HepG2 (cell line): ENCODE data around the gene NHP2. TPM values are rescaled to one million over a fixed set of nuclear protein-coding genes. Genes with fewer than 3 reads are reported as not detected.

ENCODE experiments used
- ATAC-seq: fragments of 200-7000 bp; cut with Tn5 transposase; 3 replicates; pipeline ENCODE4 v1.9.1; 2020; ENCODE audit warnings: mild to moderate bottlenecking, moderate library complexity
- BruUV-seq: library from RNA; stranded (reverse); fragments of 400-500 nt; replicated peaks from 2 replicates; lab custom pipeline; 2021; lab: Mats Ljungman, UMichigan
- CTCF ChIA-PET: fragments of 300-600 bp; formaldehyde crosslinking; extraction: SDS; loops from one replicate; lab custom pipeline; 2021; ENCODE audit warnings: low total read pairs, inconsistent platforms, low intra/inter-chr PET ratio; lab: Yijun Ruan, JAX
- POLR2A ChIA-PET: fragments of 350-600 bp; sonication (Branson Sonifier 250); formaldehyde crosslinking; loops from one replicate; lab custom pipeline; 2020; ENCODE audit warnings: antibody characterized with exemption, inconsistent platforms; lab: Yijun Ruan, JAX
- DNase-seq: peaks from one replicate; pipeline ENCODE4 v3.0.0-alpha.2; 2015; ENCODE audit warnings: low spot score
- FAIRE-seq: peaks from 3 replicates; lab custom pipeline; 2011; peaks lifted over from hg19 to GRCh38; lab: Jason Lieb, UNC
- H2AFZ ChIP-seq: one replicate; pipeline ENCODE4 v1.6.1; 2011; ENCODE audit warnings: low read length, inconsistent platforms
- H3K27ac ChIP-seq: fragments of 300-600 bp; 3 replicates; pipeline ENCODE4 v1.8.0; 2011; ENCODE audit warnings: mixed run types, mild to moderate bottlenecking, mixed read lengths, low read length, inconsistent platforms; ENCODE audit not compliant: insufficient read depth; ENCODE audit errors: extremely low read length
- H3K27me3 ChIP-seq, 2 experiments: fragments of 200-600 bp in 1 of 2; 2 replicates in 1 of 2; 3 replicates in 1 of 2; pipeline versions ENCODE4 v1.6.0 to v1.8.0; 2011; ENCODE audit warnings: low read length in 2 of 2, mild to moderate bottlenecking in 2 of 2, moderate library complexity in 2 of 2, inconsistent platforms in 1 of 2; ENCODE audit not compliant: insufficient read depth in 2 of 2, control insufficient read depth in 1 of 2
- H3K36me3 ChIP-seq, 2 experiments: fragments of 200-600 bp in 1 of 2; replicated peaks in 1 of 2; 2 replicates in 1 of 2; 3 replicates in 1 of 2; pipeline versions ENCODE4 v1.5.1 to v1.8.0; 2011; ENCODE audit warnings: low read length in 2 of 2, inconsistent platforms in 1 of 2; ENCODE audit not compliant: insufficient read depth in 2 of 2, control insufficient read depth in 1 of 2
- H3K4me1 ChIP-seq: 2 replicates; pipeline ENCODE4 v1.5.1; 2012; ENCODE audit warnings: low read length, inconsistent platforms; ENCODE audit not compliant: insufficient read depth
- H3K4me2 ChIP-seq: 2 replicates; pipeline ENCODE4 v1.6.0; 2011; ENCODE audit warnings: low read depth, low read length, inconsistent platforms
- H3K4me3 ChIP-seq, 3 experiments: fragments of 200-600 bp in 1 of 3; sonication (generic), shearing (Covaris generic) in 1 of 3; replicated peaks in 1 of 3; 2 replicates each; pipeline ENCODE4 v1.5.1; 2011 to 2016; ENCODE audit warnings: low read length in 3 of 3, inconsistent platforms in 2 of 3, low read depth in 2 of 3, mild to moderate bottlenecking in 2 of 3, control low read depth in 1 of 3, mixed read lengths in 1 of 3; ENCODE audit not compliant: insufficient read depth in 1 of 3
- H3K79me2 ChIP-seq: one replicate; pipeline ENCODE4 v1.6.1; 2011; ENCODE audit warnings: low read length, inconsistent platforms; ENCODE audit not compliant: insufficient read depth
- H3K9ac ChIP-seq: 2 replicates; pipeline ENCODE4 v1.6.0; 2011; ENCODE audit warnings: mild to moderate bottlenecking, low read depth, low read length, inconsistent platforms; ENCODE audit not compliant: insufficient read depth
- H3K9me3 ChIP-seq: 2 replicates; pipeline ENCODE4 v1.5.1; 2012; ENCODE audit warnings: mild to moderate bottlenecking, low read length
- H4K20me1 ChIP-seq: 2 replicates; pipeline ENCODE4 v1.6.0; 2011; ENCODE audit warnings: inconsistent platforms, mild to moderate bottlenecking, low read length, moderate library complexity; ENCODE audit not compliant: insufficient read depth
- HOXA7 ChIP-seq: sonication (generic); formaldehyde crosslinking; IDR thresholded peaks from 2 replicates; pipeline ENCODE4 v1.8.1; 2022; ENCODE audit warnings: mild to moderate bottlenecking, missing genetic modification reagents, moderate library complexity
- KAT8 ChIP-seq: IDR thresholded peaks from 2 replicates; pipeline ENCODE4 v1.6.1; 2016; ENCODE audit warnings: missing genetic modification reagents, missing compliant biosample characterization
- NCOA1 ChIP-seq: sonication (generic); formaldehyde crosslinking; IDR thresholded peaks from 2 replicates; pipeline ENCODE4 v1.9.0; 2021; ENCODE audit warnings: missing genetic modification reagents
- NR2F1 ChIP-seq, 2 experiments: fragments of 450-650 bp in 1 of 2; formaldehyde crosslinking in 1 of 2; IDR thresholded peaks; 2 replicates each; pipeline versions ENCODE4 v1.5.0 to v1.6.1; 2016 to 2020; ENCODE audit warnings: mild to moderate bottlenecking in 1 of 2, missing compliant biosample characterization in 1 of 2, missing genetic modification reagents in 1 of 2, moderate library complexity in 1 of 2
- PLRG1 ChIP-seq: fragments of 450-650 bp; conservative IDR thresholded peaks from 2 replicates; pipeline ENCODE4 v1.6.1; 2016
- PRMT3 ChIP-seq: sonication (generic); formaldehyde crosslinking; IDR thresholded peaks from 2 replicates; pipeline ENCODE4 v1.8.1; 2022; ENCODE audit warnings: low read depth, mild to moderate bottlenecking, moderate library complexity, missing genetic modification reagents, borderline replicate concordance
- TAF15 ChIP-seq: fragments of 200-400 bp; formaldehyde crosslinking; IDR thresholded peaks from one replicate; pipeline ENCODE4 v1.6.1; 2018; ENCODE audit warnings: mild to moderate bottlenecking, low read depth, low read length; ENCODE audit not compliant: poor library complexity, severe bottlenecking
- TEAD3 ChIP-seq: optimal IDR thresholded peaks from 2 replicates; pipeline ENCODE3; 2016; ENCODE audit warnings: borderline replicate concordance
- WIZ ChIP-seq: sonication (generic); formaldehyde crosslinking; IDR thresholded peaks from 2 replicates; pipeline ENCODE4 v1.5.1; 2020; ENCODE audit warnings: mild to moderate bottlenecking, missing genetic modification reagents
- ZBTB44 ChIP-seq: sonication (generic); formaldehyde crosslinking; IDR thresholded peaks from 2 replicates; pipeline ENCODE4 v1.4.0; 2020; ENCODE audit warnings: missing genetic modification reagents
- ZNF138 ChIP-seq: sonication (generic); formaldehyde crosslinking; IDR thresholded peaks from 2 replicates; pipeline ENCODE4 v1.5.0; 2020; ENCODE audit warnings: mild to moderate bottlenecking, low read depth, missing genetic modification reagents
- ZNF326 ChIP-seq: sonication (generic); formaldehyde crosslinking; IDR thresholded peaks from 2 replicates; pipeline ENCODE4 v1.4.0; 2020; ENCODE audit warnings: missing genetic modification reagents, borderline replicate concordance
- ZNF367 ChIP-seq: sonication (generic); formaldehyde crosslinking; IDR thresholded peaks from 2 replicates; pipeline ENCODE4 v1.4.0; 2020; ENCODE audit warnings: missing genetic modification reagents, borderline replicate concordance
- ZNF543 ChIP-seq: sonication (generic); formaldehyde crosslinking; IDR thresholded peaks from 2 replicates; pipeline ENCODE4 v1.4.0; 2020; ENCODE audit warnings: mild to moderate bottlenecking, missing genetic modification reagents
- ZNF619 ChIP-seq: sonication (generic); formaldehyde crosslinking; IDR thresholded peaks from 2 replicates; pipeline ENCODE4 v1.4.0; 2020; ENCODE audit warnings: mild to moderate bottlenecking, missing genetic modification reagents
- ZNF772 ChIP-seq: sonication (generic); formaldehyde crosslinking; IDR thresholded peaks from 2 replicates; pipeline ENCODE4 v1.5.0; 2020; ENCODE audit warnings: mild to moderate bottlenecking, missing genetic modification reagents
- ZNF792 ChIP-seq: IDR thresholded peaks from 2 replicates; pipeline ENCODE4 v1.6.1; 2016
- WGBS: methylation state at CpG from one replicate; pipeline ENCODE4 v1.1.6; 2017; ENCODE audit warnings: low lambda C conversion rate; 5-methylcytosine and 5-hydroxymethylcytosine counted together
- in situ Hi-C: cut with HindIII; loops from 2 replicates; pipeline ENCODE4 v1.10.0; 2017; ENCODE audit warnings: low pct_unique_long_range_greater_than_20kb; ENCODE audit not compliant: extremely low pct_ligation_motif_present
- intact Hi-C: fragments of 100-400 bp; cut with micrococcal nuclease; formaldehyde crosslinking; loops from one replicate; pipeline ENCODE4 v1.10.0; 2022; ENCODE audit not compliant: unreplicated experiment
- polyA plus RNA-seq, 8 experiments: library from polyadenylated mRNA; depleted of rRNA in 3 of 8; stranded (reverse) in 7 of 8; unstranded in 1 of 8; fragments of >200 nt; fragmentation: Illumina TruSeq in 4 of 8; extraction: Trizol in 4 of 8; gene quantifications; 2 replicates each; pipeline versions ENCODE4 v1.2.1 to v1.2.3, GENCODE V29; 2011 to 2016; ENCODE audit warnings: low read depth in 4 of 8, missing spikeins in 1 of 8, mixed read lengths in 1 of 8; ENCODE audit not compliant: insufficient read depth in 1 of 8
- total RNA-seq, 5 experiments: library from RNA; depleted of rRNA; stranded (reverse); fragments of >200 nt; fragmentation: Illumina TruSeq; extraction: Trizol; gene quantifications; 2 replicates each; pipeline ENCODE4 v1.2.3, GENCODE V29; 2016; ENCODE audit warnings: low read depth in 1 of 5
- TF ChIP-seq, protein P1 (sequence below): sonication (generic); formaldehyde crosslinking; IDR thresholded peaks from 2 replicates; pipeline ENCODE4 v1.5.1; 2020; ENCODE audit warnings: missing genetic modification reagents, mild to moderate bottlenecking, borderline replicate concordance
- TF ChIP-seq, protein P2 (sequence below): sonication (generic); formaldehyde crosslinking; IDR thresholded peaks from 2 replicates; pipeline ENCODE4 v1.5.0; 2020; ENCODE audit warnings: mild to moderate bottlenecking, missing genetic modification reagents, moderate library complexity

The NHP2 gene
- total and polyA plus RNA-seq, 2 of the 13 experiments (the other 11 are each of a cell fraction or from before 2014, with no cell fraction given): 56.2 to 96.1 TPM

DNA sequence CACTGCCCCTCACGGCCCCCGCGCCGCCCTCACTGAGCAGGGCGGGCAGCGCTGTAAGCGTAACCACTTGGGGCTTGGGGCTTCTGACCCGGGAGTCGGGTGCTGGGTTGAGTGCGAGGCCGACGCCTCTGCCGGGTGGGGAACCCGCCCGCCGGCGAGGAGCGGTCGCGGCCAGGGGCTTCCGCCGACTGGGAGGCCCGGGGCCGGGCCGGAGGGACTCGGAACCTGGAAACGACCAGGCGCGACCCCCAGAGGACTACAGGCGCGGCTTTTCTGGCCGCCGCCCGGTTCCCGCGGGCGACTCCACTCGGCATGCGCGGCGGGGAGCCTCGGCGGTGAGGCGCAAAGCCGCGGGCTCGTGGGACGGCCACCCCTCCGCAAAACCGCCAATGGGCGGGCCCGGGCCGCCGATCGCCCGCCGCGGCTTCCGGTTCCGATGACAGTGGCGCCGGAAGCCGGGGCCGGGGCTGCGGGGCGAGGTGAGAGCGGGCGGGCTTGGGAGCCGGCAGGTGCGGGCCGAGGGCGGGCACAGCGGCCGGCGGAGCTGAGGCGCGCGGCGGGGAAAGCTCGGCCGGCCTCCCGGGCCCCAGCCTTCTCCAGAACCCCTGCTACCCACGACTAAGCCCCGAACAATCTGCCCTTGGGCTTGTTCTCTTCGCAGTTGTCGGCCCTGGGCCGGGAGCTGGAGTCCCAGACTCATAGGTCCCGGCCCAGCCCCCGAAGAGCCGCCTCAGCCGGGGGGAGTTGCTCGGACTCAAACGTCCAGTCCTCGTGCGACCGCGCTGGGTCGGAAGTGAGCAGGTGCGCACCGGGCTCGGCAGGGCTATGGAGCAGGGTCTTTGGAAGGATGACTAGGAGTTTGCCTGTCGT is 22.9 kb downstream of the NHP2 start, which contains the start of gene RMND5B:
Gene RMND5B, plus strand, starts transcription at position 439 of the 870 bp plus-strand sequence. CDS start 7,106 bp downstream, outside the sequence.
- ATAC-seq (peak; percentile 93), DNase-seq (peak; percentile 70), FAIRE-seq (no peak)
- intact Hi-C loops: no loop called here
- CTCF ChIA-PET: no interaction called here
- peak within 1 kb of the TSS; percentile 49 for H2AFZ ChIP-seq
- H3K4me2 ChIP-seq: peak within 1 kb of the TSS; percentile 95
- H3K9ac ChIP-seq: peak within 1 kb of the TSS; percentile 87
- H3K27ac ChIP-seq: peak within 1 kb of the TSS; percentile 89
- BruUV-seq: no TSS peak
- no peaks in the 10 kb centered on the region for H4K20me1 ChIP-seq
- H3K27me3 ChIP-seq: no peaks in the 10 kb centered on the region; a peak in 1 of 5 replicates
- WGBS: 0% methylated on average over 5 of the region's 102 CpGs
- H3K4me1 ChIP-seq: peaks cover 17% of the 10 kb centered on the region; the same call in 1 of the 2 replicates
- H3K9me3 ChIP-seq: no peaks in the 10 kb centered on the region
- 0 out of 5 replicates have a peak, but pooled peaks cover 0 to 3% of the 10 kb centered on the region in 2 experiments for H3K36me3 ChIP-seq
- H3K4me3 ChIP-seq: peak within 1 kb of the TSS; percentile 84 to 97 (median 93)
- H3K79me2 ChIP-seq: peaks cover 9% of the 10 kb centered on the region
- POLR2A ChIA-PET: interaction anchor here (0.6 to 1.5 kb wide), 4 partner anchors 10 to 531 kb away, joined by 3 to 9 read pairs (median 4); partner anchors contain the start of genes B4GALT7 and NHP2
- in situ Hi-C loops: no loop called here
- no peak for TF ChIP-seq ZNF619 (CRISPR knock-in tag)
- no peak for TF ChIP-seq ZNF326 (CRISPR knock-in tag)
- TF ChIP-seq, protein P1, sequence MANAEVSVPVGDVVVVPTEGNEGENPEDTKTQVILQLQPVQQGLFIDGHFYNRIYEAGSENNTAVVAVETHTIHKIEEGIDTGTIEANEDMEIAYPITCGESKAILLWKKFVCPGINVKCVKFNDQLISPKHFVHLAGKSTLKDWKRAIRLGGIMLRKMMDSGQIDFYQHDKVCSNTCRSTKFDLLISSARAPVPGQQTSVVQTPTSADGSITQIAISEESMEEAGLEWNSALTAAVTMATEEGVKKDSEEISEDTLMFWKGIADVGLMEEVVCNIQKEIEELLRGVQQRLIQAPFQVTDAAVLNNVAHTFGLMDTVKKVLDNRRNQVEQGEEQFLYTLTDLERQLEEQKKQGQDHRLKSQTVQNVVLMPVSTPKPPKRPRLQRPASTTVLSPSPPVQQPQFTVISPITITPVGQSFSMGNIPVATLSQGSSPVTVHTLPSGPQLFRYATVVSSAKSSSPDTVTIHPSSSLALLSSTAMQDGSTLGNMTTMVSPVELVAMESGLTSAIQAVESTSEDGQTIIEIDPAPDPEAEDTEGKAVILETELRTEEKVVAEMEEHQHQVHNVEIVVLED (CRISPR knock-in tag): peak; percentile 78
- no peak for TF ChIP-seq NR2F1 (CRISPR knock-in tag; IDR thresholded peaks at IDR 0.05)
- peak; percentile 87 for TF ChIP-seq ZNF543 (CRISPR knock-in tag)
- no peak for TF ChIP-seq ZNF792 (CRISPR knock-in tag)
- TF ChIP-seq WIZ (CRISPR knock-in tag): no peak
- peak; percentile 53; the same call in 1 of the 2 replicates for TF ChIP-seq KAT8 (CRISPR knock-in tag)
- TF ChIP-seq ZNF772 (CRISPR knock-in tag): peak; percentile 50; the same call in 1 of the 2 replicates
- no peak for TF ChIP-seq HOXA7
- TF ChIP-seq ZBTB44 (CRISPR knock-in tag): no peak
- no peak for TF ChIP-seq PRMT3
- TF ChIP-seq ZNF367 (CRISPR knock-in tag): no peak
- no peak for TF ChIP-seq PLRG1
- TF ChIP-seq, protein P2, sequence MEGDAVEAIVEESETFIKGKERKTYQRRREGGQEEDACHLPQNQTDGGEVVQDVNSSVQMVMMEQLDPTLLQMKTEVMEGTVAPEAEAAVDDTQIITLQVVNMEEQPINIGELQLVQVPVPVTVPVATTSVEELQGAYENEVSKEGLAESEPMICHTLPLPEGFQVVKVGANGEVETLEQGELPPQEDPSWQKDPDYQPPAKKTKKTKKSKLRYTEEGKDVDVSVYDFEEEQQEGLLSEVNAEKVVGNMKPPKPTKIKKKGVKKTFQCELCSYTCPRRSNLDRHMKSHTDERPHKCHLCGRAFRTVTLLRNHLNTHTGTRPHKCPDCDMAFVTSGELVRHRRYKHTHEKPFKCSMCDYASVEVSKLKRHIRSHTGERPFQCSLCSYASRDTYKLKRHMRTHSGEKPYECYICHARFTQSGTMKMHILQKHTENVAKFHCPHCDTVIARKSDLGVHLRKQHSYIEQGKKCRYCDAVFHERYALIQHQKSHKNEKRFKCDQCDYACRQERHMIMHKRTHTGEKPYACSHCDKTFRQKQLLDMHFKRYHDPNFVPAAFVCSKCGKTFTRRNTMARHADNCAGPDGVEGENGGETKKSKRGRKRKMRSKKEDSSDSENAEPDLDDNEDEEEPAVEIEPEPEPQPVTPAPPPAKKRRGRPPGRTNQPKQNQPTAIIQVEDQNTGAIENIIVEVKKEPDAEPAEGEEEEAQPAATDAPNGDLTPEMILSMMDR (CRISPR knock-in tag): 0 out of 2 replicates have a peak, but pooled peaks have one; percentile 8
- TF ChIP-seq ZNF138: no peak; the same call in 1 of the 2 replicates
- peak; percentile 12 for TF ChIP-seq TEAD3 (CRISPR knock-in tag)
- TF ChIP-seq NCOA1 (CRISPR knock-in tag): no peak
- TF ChIP-seq TAF15: peak; percentile 20
